GM19238 (cell line): ENCODE data around the gene SPOCK2.

Experiments used
- DNase-seq: peaks from one replicate; pipeline ENCODE4 v3.0.0; 2011; ENCODE audit warnings: low spot score; ENCODE audit not compliant: insufficient read length

Gene SPOCK2

DNA sequence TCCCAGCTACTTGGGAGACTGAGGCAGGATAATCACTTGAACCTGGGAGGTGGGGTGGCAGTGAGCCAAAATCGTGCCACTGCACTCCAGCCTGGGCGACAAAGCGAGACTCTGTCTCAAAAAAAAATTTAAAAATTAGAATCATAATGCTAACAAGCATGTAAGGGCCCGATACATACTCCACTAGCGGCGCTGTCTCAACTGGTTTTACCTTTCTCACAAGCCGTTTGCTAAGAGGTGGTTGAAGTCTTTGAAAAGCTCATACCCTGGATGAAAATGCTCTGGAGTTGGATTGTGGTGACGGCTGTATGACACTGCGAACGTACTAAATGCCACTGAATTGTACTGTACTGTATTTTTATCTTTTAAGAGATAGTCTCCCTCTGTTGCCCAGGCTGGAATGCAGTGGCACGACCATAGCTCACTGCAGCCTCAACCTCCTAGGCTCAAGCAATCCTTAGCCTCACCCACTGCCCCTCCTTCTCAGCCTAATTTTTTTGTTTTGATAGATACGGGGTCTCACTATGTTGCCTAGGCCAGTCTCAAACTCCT is 29.9 kb downstream of the SPOCK2 start:
- no peak for DNase-seq

DNA sequence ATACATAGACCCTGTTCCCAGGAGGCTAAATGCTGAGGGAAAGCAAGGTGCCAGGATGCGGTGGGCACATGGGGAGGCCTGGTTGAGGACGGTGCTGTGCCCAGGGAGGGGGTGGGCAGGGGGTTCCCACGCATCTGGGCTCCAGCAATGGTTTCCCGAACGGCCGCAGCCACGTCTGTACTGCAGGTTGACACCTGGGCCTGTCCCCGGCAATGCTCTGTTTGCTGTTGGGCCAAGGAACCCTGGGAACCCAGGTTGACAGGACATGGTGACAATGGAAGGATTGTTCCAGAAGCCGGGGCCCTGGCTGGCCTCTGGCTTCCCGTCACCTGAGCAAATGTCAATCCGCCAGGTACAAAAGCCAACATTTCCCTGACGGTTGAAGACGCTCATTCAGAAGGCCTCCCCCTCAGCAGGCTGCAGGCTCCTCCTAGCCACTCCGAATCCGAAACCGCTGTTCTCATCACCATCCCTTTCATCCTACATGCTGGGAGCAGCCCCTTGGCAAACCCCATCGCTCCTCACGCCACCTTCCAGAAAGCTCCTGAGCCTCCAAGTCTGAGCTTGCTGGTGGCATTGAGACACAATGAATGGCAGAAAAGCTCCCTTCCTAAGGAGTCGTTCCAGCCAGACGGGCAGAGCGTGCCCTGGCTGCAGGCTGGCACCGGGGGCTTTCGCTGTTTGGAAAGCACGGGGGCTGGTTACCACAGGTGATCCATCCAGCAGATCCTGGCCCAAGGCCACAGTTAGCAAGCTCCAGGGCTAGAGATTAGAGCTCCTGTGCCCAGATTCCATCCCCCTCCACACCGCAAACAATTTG is 31.2 kb downstream of the SPOCK2 start:
- no peak for DNase-seq

DNA sequence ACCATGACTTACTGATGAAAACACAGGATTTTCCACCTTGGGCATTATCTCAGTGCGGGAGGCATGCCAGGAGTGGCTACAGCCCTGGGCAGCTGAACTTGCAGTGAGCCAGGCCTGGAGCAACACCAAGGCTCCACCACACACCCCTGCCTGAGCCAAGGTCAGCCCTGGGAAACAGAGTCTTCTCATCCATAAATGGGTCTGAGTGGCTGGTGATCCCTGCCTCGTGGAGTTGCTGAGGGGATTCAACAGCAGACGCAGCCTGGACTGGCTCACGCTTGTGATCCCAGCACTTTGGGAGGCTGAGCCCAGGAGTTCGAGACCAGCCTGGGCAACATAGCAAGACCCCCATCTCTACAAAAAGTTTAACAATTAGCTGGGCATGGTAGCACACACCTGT is 32.2 kb downstream of the SPOCK2 start:
- no peak for DNase-seq

DNA sequence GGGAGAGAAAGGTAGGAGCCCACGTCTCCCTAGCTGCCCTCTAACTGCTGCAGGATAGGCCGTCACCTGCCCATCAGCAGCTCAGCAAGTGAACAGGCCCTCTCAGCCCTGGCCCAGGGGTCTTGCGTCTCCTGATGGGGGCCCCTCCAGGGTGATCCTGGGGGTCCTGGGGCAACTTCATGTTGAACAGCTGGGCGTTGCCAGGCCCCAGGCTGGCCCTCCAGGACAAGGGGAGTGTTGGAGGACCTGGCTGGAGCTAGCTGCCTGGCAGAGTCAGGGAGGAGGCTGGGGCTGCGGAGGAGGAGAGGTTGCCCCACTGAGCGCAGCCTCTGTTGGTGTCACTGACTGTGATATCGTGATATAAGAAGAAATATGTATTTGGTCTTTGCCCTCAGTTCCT is 34.7 kb downstream of the SPOCK2 start:
- no peak for DNase-seq

DNA sequence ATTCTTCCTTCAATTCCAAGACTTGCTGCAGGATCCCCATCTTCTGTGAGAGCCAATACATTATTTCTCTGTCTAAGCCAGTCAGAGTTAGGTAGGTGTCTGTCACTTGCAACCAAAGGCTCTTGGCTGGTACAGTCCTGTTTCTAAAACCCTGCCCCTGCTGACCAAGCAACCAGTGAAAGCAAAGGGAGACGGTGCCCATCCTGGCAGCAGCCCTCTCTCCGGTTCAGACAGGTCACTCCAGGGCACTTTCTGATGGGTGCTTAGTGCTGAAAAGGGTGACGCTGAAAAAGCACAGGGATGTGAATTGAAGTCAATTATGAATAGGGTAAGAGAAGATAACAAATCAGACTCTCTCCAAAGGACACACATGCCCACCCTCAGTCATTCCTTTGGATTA is 37.5 kb downstream of the SPOCK2 start:
- no peak for DNase-seq

DNA sequence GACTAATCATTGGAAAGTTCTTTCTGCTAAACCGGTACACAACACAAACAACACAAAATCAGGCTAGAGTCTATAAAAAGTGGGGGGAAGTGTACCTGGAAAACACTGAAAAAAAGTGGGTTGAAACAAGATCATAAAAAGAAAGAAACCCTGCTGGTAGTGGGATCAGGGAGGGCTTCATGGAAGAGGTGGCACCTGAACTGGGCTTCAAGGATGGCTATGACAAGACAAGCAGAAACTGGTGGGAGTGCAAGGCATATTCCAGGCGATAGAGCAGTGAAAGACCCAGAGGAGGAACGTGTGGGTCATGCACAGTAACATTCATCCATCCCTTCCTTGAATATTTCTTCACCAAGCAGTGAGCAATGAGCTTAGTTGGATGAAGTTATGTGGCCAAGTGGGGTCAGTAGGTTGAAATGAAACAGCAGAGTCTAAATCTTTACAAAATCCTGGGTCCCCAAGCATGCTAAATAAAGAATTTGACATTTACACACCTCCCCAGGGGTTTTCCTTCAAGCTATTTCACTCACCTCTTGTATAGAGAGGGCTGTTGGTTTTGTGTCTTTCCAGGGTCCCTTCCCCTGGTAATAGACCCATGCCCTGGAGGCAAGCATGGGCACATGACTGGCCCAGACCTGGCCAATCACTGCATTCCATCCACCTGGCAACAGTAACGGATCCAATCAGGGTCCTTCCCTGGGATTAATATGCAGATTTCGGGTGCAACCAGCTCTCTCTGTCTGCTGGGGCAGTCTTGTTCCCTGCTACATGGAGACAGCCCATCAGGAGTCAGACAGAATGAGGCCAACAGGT is 38.2 kb downstream of the SPOCK2 start:
- no peak for DNase-seq

DNA sequence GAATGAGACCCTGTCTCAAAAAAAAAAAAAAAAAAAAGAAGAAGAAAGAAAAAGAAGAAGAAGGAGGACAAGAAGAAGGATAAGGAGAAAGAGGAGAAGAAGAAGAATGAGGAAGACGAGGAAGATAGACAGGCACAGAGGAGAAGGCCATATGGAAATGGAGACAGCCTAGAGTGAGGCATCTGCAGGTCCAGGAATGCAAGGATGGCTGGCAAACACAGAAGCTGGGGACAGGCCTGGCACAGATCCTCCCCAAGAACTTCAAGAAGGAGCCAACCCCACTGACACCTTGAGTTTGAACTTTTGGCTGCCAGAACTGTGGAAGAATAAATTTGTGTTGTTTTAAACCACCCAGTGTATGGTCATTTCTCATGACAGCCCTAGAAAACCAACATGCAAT is 38.9 kb downstream of the SPOCK2 start:
- DNase-seq, result no peak

DNA sequence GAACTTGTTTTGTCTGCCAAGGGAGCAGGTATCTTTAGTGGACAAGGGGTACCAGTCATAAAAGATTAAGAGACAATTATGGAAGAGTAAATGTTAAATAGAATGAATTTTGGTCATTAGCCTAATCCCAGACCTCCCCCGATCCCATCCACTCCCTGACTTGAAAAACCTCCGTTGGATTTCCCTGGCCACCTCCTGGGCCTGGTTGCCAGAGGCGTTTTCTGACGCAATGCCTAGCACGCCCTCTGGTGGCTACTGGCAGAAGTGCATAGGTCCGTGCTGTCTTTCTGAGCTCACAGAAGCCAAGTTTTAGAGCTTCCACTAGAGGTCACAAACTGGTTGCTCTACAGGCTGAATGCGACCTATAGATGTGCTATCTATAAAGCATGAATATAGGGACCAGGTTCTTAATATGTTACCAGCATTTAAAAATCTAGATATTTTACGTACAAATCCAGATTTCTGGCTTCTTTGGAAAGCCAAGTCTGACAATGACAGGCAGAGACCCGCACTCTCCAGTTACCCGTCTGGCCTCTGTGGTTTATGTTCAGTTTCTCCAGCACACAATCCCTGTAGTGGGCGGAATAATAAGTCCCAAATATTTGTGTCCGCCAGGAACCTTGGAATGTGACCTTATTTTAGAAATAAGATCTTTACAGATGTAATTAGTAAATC is 39.8 kb downstream of the SPOCK2 start:
- DNase-seq, result peak; percentile 84

DNA sequence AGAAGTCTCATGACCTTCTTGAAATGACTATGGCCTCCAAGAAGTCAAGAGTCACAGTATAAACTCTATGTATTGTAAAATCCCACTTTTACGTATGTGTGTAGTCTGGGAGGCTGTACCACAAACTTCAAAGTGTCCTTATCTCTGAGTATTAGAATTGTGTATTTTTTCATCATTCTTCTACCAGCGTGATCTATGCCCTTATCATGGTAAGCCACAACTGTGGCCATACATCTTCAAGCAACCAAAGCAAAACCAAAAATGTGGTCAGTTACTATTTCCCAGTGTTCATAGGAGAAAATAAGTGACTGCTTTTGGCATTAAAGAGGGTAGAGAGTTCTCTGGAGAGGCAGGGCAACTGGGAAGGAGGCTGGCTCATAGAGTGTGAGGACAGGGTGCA is 42.8 kb downstream of the SPOCK2 start:
- DNase-seq, result no peak

DNA sequence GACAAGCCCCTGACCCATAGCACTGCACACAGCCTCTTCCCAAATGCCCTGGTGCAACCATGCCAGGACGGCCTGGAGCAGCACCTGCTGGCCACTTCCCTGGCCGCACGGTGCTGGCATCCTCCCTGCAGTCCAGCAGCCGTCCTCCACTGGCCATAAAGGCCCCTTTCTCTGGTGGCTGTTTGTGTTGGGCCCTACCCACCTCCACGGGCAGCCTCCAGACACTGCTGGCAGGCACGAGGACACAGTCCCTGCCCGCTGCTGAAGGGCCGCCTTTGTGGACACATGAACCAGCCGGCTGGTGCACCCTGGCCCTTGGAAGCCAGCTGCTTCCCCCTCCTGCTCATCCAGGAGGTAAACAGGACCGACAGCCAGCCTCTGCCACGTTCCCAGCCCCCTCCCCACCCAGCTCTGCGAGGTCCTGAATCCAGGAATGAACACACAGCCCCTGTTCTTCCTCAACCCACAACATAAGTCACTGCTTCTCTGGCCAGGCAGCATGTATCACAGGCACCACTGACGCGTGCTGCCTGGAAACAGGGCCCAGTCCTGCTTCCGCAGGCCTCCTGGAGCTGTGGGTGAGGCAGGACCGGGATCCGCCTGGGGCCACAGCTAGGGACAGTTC is 43.8 kb downstream of the SPOCK2 start:
- no peak for DNase-seq

DNA sequence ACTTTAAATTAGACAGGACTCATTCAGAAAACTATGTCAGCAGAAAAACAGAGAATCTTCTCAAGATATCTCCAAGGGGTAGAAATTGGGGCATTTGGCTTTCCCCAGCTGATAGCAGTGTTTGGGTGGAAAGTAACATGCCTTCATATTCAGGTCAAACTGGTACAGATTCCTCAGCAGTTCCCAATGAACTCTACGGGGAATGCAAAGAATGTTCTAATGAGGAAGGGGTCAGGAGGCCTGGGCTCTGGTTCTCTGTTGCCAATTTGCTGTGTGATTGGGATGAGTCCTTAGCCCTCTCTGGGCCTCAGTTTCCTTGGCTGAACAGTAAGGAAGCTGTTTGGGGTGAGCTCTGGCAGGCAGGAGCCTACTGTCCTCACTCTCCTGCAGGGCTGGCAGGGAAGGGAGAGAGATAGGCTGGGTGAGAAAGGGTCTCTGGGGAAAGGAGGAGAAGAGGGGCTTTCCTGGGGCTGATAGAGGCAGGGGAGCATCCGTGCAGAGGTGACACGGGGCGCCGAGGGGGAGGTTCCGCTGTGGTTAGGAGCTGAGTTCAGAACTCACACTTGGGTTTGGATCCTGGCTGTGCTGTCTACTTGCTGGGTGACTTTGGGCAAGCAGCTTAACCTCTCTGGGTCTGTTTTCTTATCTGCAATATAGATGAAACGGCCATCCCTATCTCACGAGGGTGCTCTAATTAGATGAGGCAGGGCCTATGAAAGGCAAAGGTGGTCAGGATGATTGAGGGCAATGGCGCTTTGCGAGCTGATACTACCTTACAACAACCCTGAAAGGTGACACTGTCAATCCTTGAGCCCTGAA is 45.1 kb downstream of the SPOCK2 start:
- no peak for DNase-seq

DNA sequence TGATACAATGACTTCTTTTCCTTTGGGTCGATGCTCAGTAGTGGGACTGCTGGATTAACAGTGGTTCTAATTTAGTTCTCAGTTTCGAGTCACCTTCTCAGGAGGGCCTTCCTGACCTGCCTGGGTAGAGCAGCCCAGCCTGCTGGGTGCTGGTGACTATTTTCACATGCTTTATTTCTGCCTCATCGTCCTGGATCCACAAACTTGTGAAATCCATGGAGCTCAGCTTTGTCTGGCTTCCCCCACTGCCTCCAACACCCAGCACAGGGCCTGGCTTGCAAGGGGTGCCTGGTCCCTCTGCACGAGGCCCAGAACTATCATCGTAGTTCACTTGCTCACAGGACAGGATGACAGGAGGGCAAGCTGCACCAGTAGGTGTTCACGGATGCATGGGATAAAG is 46.9 kb downstream of the SPOCK2 start:
- no peak for DNase-seq

DNA sequence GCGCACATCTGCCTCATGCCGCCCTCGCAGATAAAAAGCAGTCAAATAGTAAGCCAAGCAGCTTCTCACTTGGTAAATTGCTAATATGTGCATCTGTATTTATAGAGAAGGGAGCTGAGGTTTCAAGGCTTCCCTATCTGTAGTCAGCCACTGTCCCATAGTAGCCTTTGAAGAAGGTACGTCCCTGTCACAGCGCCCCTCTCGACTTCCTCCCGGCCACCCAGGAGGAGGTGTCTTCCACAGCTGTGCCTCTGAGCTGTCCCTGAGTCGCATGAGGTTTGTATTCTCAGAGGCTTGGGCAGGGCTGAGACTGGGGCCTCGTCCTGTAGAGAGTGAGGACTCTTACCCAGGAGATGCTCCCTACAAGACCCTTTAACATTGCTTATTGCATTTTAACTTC is 49.0 kb downstream of the SPOCK2 start:
- DNase-seq, result no peak

DNA sequence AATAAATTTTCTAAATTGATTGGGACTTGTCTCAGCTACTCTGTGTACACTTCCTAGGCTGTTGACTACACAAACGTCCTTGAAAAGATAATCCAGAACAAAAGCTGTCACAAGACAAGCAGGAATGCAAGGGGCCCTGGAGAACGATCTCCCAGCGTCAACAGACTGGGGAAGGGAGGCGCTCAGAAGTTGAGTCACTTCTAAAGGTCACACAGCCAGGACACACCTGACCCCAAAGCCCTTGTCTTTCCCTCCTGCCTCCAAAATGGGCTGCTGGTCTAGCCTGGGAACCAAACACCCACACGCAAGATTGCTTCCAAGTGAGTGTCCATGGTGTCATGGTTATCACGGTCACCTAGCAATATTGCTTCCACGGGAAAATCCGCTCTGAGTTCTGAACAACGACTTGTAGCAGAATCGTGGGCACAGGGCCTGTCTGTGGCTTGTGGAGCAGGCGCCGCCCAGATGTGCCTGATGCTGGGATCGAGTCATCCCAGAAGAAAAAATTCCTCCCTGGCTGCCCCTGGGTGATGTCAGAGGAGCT is 49.8 kb downstream of the SPOCK2 start:
- DNase-seq, result no peak

DNA sequence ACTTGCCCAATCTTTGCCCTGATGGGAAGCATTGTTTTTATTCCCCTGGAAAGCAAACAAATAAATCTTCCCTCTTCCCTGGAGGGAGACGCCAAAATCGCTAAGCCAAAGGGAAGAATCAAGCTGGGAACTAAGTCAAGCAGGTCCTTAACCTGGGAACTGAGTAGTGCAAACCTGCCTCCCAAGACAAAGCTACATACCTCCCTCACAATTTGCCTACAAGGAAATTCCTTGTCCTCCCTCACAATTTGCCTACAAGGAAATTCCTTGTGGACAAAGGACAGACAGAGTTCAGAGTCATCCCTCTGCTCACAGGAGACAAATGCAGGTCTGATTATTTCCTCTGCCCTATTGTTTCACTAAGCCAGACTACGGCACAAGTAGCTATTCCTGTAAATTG is 50.5 kb downstream of the SPOCK2 start:
- no peak for DNase-seq

DNA sequence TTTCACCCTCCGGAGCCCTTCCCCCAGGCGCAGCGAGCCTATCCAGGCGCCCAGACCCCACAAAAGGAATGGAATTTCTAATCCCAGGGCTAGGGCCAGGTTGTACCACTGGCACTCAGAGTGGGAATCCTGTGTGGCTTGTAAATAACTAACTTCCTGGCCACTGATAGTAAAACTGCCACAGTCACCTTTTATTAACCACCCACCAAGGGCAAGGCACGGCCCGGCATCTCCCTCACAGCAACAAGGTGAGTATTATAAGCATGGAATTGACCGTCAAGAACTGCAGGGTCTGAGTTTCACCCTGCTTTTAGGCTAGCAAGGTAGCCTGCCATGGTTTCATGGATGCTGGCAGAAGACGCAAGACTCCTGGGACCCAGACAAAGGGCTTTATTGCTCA is 51.1 kb downstream of the SPOCK2 start:
- DNase-seq, result no peak

DNA sequence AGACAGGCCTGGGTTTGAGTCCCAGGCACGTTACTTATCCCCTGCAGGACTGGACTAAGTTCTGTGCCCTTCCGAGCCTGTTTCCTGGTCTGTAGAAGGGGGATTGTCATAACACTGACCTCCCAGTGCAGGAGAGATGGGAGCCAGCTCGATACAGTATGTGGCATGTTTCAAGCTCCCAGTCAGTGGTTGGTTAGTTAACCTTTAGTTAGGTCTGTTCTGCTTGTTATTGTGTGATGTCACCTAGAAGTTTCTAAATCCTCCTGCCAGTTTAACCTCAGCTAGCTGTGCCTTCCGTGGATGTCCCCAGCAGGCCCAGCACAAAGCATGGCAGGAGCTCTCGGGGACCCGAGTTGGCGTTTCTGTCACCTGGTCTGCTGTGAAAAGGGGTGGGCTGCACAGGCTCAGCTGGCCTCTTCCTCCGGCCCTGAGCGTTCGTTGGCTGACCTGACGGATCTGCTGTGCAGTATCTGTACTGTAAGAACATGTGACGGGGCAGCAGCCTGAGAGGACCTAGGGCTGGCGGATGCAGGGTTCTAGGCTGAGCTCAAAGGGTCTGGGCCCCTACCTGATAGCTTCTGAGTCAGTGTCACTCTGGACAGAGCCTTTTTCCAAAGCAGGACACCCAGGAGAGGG is 53.0 kb downstream of the SPOCK2 start:
- DNase-seq, result no peak

DNA sequence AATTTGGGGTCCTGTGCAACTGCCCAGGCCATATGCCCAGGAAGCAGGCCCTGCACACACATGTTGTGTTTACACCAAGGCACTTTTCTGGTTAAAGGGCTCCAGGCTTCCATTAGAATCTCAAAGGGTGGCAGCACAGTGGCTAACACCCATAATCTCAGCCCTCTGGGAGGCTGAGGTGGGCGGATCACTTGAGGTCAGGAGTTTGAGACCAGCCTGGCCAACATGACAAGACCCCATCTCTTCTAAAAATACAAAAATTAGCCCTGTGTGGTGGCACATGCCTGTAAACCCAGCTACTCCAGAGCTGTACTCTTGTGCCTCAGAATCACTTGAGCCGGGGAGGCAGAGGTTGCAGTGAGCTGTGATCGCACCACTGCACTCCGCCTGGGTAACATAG is 53.6 kb downstream of the SPOCK2 start:
- no peak for DNase-seq

DNA sequence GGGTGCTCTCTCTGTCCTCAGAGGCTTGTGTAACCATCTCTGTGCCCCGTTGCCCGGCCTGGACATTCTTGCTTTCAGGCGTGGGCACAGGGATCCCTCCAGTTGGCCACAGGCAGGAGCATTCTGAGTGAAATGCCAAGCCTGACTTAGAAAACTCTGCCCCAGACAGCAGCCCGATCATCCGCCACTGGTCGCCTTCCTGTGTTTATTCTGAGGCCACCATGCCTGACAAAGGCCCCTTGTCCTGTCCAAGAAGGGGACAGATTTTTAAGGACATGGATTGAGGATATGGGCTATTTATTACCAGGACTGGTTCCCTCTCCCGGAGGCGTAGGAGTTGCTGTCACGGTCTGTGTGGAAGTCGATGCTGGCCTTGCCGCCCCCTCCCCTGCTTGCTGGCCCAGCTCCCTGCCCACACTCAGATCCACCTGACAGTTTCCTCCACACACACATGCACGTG is 54.3 kb downstream of the SPOCK2 start:
- DNase-seq, result no peak
